Esophagus (tissue), 2 donors: ENCODE data around the gene CNTN1. TPM values are rescaled to one million over a fixed set of nuclear protein-coding genes. Genes with fewer than 3 reads are reported as not detected.

ENCODE experiments used
- H3K27ac ChIP-seq, 2 donors: one replicate each; pipeline ENCODE4 v1.5.1; 2013; ENCODE audit warnings: low read depth in 2 of 2, mild to moderate bottlenecking in 2 of 2, inconsistent platforms in 1 of 2, low read length in 1 of 2, moderate library complexity in 1 of 2
- H3K27me3 ChIP-seq, 2 donors: one replicate each; pipeline ENCODE4 v1.6.1; 2013; ENCODE audit warnings: low read length in 2 of 2, control low read depth in 1 of 2, mild to moderate bottlenecking in 1 of 2; ENCODE audit not compliant: insufficient read depth in 2 of 2, control insufficient read depth in 1 of 2
- H3K36me3 ChIP-seq, 2 donors: one replicate each; pipeline ENCODE4 v1.6.1; 2013; ENCODE audit warnings: low read length in 1 of 2; ENCODE audit not compliant: control insufficient read depth in 2 of 2, insufficient read depth in 2 of 2
- H3K4me1 ChIP-seq, 2 donors: one replicate each; pipeline ENCODE4 v1.6.1; 2013; ENCODE audit warnings: low read length in 1 of 2; ENCODE audit not compliant: control insufficient read depth in 2 of 2, insufficient read depth in 2 of 2
- H3K4me3 ChIP-seq, 2 donors: one replicate each; pipeline ENCODE4 v1.5.1; 2013; ENCODE audit warnings: low read length in 2 of 2, mild to moderate bottlenecking in 2 of 2, low read depth in 1 of 2, moderate library complexity in 1 of 2
- H3K9me3 ChIP-seq, 2 donors: one replicate each; pipeline ENCODE4 v1.6.1; 2013; ENCODE audit warnings: mild to moderate bottlenecking in 2 of 2, low read depth in 1 of 2, low read length in 1 of 2, moderate library complexity in 1 of 2; ENCODE audit not compliant: control insufficient read depth in 2 of 2, insufficient read depth in 1 of 2
- WGBS, 2 donors: extraction: QIAGEN DNeasy Blood & Tissue Kit; methylation state at CpG; one replicate each; pipeline ENCODE4 v1.1.7; 2013; 5-methylcytosine and 5-hydroxymethylcytosine counted together
- polyA plus RNA-seq, 2 donors: library from polyadenylated mRNA; stranded (reverse); fragments of 200-250 nt; gene quantifications; one replicate each; pipeline ENCODE4 v1.2.3, GENCODE V29; 2013
- donor health status: healthy with polysubstance abuse.
- donor health status: Bipolar disorder and iron deficiency.

CNTN1 gene
- polyA plus RNA-seq, 2 donors = 0.28 to 1.2 TPM

GRCh38 chr12:40864891-40865290 lies 172.7 kb downstream of the CNTN1 start:
- Histone ChIP-seq H3K27me3 (no peaks in the 10 kb centered on the region), H3K27ac (no peak overlapping the region), H3K4me3 (no peak overlapping the region), H3K9me3 (no peaks in the 10 kb centered on the region), H3K4me1 (no peaks in the 10 kb centered on the region), H3K36me3 (no peaks in the 10 kb centered on the region)
- 67 to 92% methylated on average over 1 of the region's 1 CpG for WGBS, 2 donors

GRCh38 chr12:40870981-40871380 lies 178.7 kb downstream of the CNTN1 start:
- H3K27me3 ChIP-seq = no peaks in the 10 kb centered on the region
- H3K9me3 ChIP-seq = no peaks in the 10 kb centered on the region
- H3K36me3 ChIP-seq = no peaks in the 10 kb centered on the region
- H3K4me3 ChIP-seq = no peak overlapping the region
- no peaks in the 10 kb centered on the region for H3K4me1 ChIP-seq
- no peak overlapping the region for H3K27ac ChIP-seq

GRCh38 chr12:40874868-40875267 lies 182.6 kb downstream of the CNTN1 start:
- no peaks in the 10 kb centered on the region for H3K9me3 ChIP-seq
- H3K27ac ChIP-seq = no peak overlapping the region
- 55 to 56% methylated on average over 1 of the region's 1 CpG for WGBS, 2 donors
- no peaks in the 10 kb centered on the region for H3K4me1 ChIP-seq
- H3K36me3 ChIP-seq = no peaks in the 10 kb centered on the region
- H3K27me3 ChIP-seq = no peaks in the 10 kb centered on the region
- H3K4me3 ChIP-seq = no peak overlapping the region

GRCh38 chr12:40889329-40889728 lies 197.1 kb downstream of the CNTN1 start:
- Histone ChIP-seq H3K9me3 (no peaks in the 10 kb centered on the region), H3K4me3 (no peak overlapping the region), H3K4me1 (no peaks in the 10 kb centered on the region), H3K36me3 (no peaks in the 10 kb centered on the region), H3K27me3 (no peaks in the 10 kb centered on the region), H3K27ac (no peak overlapping the region)
- whole genome bisulfite sequencing, 2 donors = 80 to 81% methylated on average over 3 of the region's 3 CpGs

- no peaks in the 10 kb centered on the region for H3K27me3 ChIP-seq
- no peaks in the 10 kb centered on the region for H3K36me3 ChIP-seq
- WGBS, 2 donors = 35 to 37% methylated on average over 4 of the region's 4 CpGs
Measured at GRCh38 chr12:40892528-40892927, 200.3 kb downstream of the CNTN1 start.

GRCh38 chr12:40898505-40898904 lies 206.3 kb downstream of the CNTN1 start:
- H3K4me3 ChIP-seq = no peak overlapping the region
- no peaks in the 10 kb centered on the region for H3K27me3 ChIP-seq
- no peaks in the 10 kb centered on the region for H3K4me1 ChIP-seq
- no peaks in the 10 kb centered on the region for H3K9me3 ChIP-seq
- 57 to 60% methylated on average over 3 of the region's 3 CpGs for WGBS, 2 donors
- no peak overlapping the region for H3K27ac ChIP-seq
- H3K36me3 ChIP-seq = no peaks in the 10 kb centered on the region

More at GRCh38 chr12:40892528-40892927, 200.3 kb downstream of the CNTN1 start:
- Histone ChIP-seq H3K4me3 (no peak overlapping the region), H3K27ac (no peak overlapping the region), H3K4me1 (no peaks in the 10 kb centered on the region), H3K9me3 (no peaks in the 10 kb centered on the region)

- H3K27me3 ChIP-seq = no peaks in the 10 kb centered on the region
- no peak overlapping the region for H3K27ac ChIP-seq
- no peaks in the 10 kb centered on the region for H3K4me1 ChIP-seq
- WGBS, 2 donors = 15 to 33% methylated on average over 1 of the region's 1 CpG
- H3K9me3 ChIP-seq = no peaks in the 10 kb centered on the region
- no peaks in the 10 kb centered on the region for H3K36me3 ChIP-seq
- no peak overlapping the region for H3K4me3 ChIP-seq
Measured at GRCh38 chr12:40903040-40903439, 210.8 kb downstream of the CNTN1 start.

GRCh38 chr12:40907115-40907527 lies 214.9 kb downstream of the CNTN1 start:
- Histone ChIP-seq H3K4me1 (no peaks in the 10 kb centered on the region), H3K4me3 (no peak overlapping the region), H3K9me3 (no peaks in the 10 kb centered on the region), H3K27ac (no peak overlapping the region), H3K27me3 (no peaks in the 10 kb centered on the region), H3K36me3 (no peaks in the 10 kb centered on the region)
- WGBS, 2 donors = 47 to 65% methylated on average over 4 of the region's 4 CpGs

- WGBS, 2 donors = 73 to 83% methylated on average over 3 of the region's 3 CpGs
- H3K9me3 ChIP-seq = no peaks in the 10 kb centered on the region
- no peaks in the 10 kb centered on the region for H3K36me3 ChIP-seq
- H3K4me3 ChIP-seq = no peak overlapping the region
- H3K27me3 ChIP-seq = no peaks in the 10 kb centered on the region
- no peak overlapping the region for H3K27ac ChIP-seq
- no peaks in the 10 kb centered on the region for H3K4me1 ChIP-seq
Measured at GRCh38 chr12:40911676-40912075, 219.4 kb downstream of the CNTN1 start.

- WGBS, 2 donors = 82 to 83% methylated on average over 2 of the region's 2 CpGs
Measured at GRCh38 chr12:40915172-40915571, 222.9 kb downstream of the CNTN1 start.

More at GRCh38 chr12:40915172-40915571, 222.9 kb downstream of the CNTN1 start:
- H3K4me3 ChIP-seq = no peak overlapping the region
- H3K27me3 ChIP-seq = no peaks in the 10 kb centered on the region
- no peak overlapping the region for H3K27ac ChIP-seq
- no peaks in the 10 kb centered on the region for H3K4me1 ChIP-seq
- H3K9me3 ChIP-seq = no peaks in the 10 kb centered on the region
- no peaks in the 10 kb centered on the region for H3K36me3 ChIP-seq
